ENCODE data around the gene ITFG1. TPM values are rescaled to one million over a fixed set of nuclear protein-coding genes. Genes with fewer than 3 reads are reported as not detected.

The ITFG1 gene
- polyA plus RNA-seq, 3 donors, result 28.9 to 62.5 (median 35.3) TPM

GRCh38 chr16:47247690-47248089 lies 213.2 kb downstream of the ITFG1 start:
- no peak overlapping the region for H3K9ac ChIP-seq (ENCODE audit: insufficient read depth, low read length, poor library complexity, severe bottlenecking)
- Mint-ChIP-seq H3K27me3 (ENCODE audit: low read depth in 3 of 3) (no peaks in the 10 kb centered on the region), H3K9me3 (no peaks in the 10 kb centered on the region), H3K4me3 (no peak overlapping the region), H3K27ac (no peak overlapping the region), H3K4me1 (no peaks in the 10 kb centered on the region), H3K36me3 (peaks cover 22 to 27% of the 10 kb centered on the region in 2 donors)
- DNase-seq, result no peak
- H3K36me3 ChIP-seq (replicated peaks in 1 of 2; ENCODE audit: control insufficient read depth in 1 of 2, insufficient read depth in 2 of 2, low read length in 2 of 2), result peaks cover 5 to 22% of the 10 kb centered on the region in 2 donors
- H3K79me2 ChIP-seq (ENCODE audit: insufficient read depth, low read length), result no peaks in the 10 kb centered on the region
- no peaks in the 10 kb centered on the region for H4K20me1 ChIP-seq (ENCODE audit: insufficient read depth, low read length)
- H3K4me1 ChIP-seq (ENCODE audit: control insufficient read depth in 1 of 2, insufficient read depth in 2 of 2, low read length in 2 of 2), result no peaks in the 10 kb centered on the region
- no peak overlapping the region for H3K27ac ChIP-seq (ENCODE audit: low read depth in 1 of 2, low read length in 2 of 2)
- H2AFZ ChIP-seq (ENCODE audit: insufficient read depth, low read depth, low read length, poor library complexity, severe bottlenecking), result no peak overlapping the region
- H3K4me3 ChIP-seq (replicated peaks in 1 of 3; ENCODE audit: low read depth in 2 of 3, low read length in 3 of 3), result no peak overlapping the region
- no peaks in the 10 kb centered on the region for H3K9me3 ChIP-seq (replicated peaks in 1 of 2; ENCODE audit: control insufficient read depth in 1 of 2, insufficient read depth in 1 of 2, low read length in 2 of 2)
- H3K4me2 ChIP-seq (replicated peaks; ENCODE audit: extremely low read depth, low read length, poor library complexity, severe bottlenecking), result no peak overlapping the region
- WGBS (ENCODE audit: insufficient coverage), result 100% methylated on average over 1 of the region's 3 CpGs
- TF ChIP-seq, protein P1, sequence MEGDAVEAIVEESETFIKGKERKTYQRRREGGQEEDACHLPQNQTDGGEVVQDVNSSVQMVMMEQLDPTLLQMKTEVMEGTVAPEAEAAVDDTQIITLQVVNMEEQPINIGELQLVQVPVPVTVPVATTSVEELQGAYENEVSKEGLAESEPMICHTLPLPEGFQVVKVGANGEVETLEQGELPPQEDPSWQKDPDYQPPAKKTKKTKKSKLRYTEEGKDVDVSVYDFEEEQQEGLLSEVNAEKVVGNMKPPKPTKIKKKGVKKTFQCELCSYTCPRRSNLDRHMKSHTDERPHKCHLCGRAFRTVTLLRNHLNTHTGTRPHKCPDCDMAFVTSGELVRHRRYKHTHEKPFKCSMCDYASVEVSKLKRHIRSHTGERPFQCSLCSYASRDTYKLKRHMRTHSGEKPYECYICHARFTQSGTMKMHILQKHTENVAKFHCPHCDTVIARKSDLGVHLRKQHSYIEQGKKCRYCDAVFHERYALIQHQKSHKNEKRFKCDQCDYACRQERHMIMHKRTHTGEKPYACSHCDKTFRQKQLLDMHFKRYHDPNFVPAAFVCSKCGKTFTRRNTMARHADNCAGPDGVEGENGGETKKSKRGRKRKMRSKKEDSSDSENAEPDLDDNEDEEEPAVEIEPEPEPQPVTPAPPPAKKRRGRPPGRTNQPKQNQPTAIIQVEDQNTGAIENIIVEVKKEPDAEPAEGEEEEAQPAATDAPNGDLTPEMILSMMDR (IDR thresholded peaks at IDR 0.05), result no peak
- intact Hi-C loops (cut with micrococcal nuclease), result no loop called here
- no peaks in the 10 kb centered on the region for H3K27me3 ChIP-seq (ENCODE audit: control insufficient read depth in 2 of 2, insufficient read depth in 2 of 2, low read length in 2 of 2)

- Histone ChIP-seq H3K9ac (ENCODE audit: insufficient read depth, low read length, poor library complexity, severe bottlenecking) (no peak overlapping the region), H3K4me3 (replicated peaks in 1 of 3; ENCODE audit: low read depth in 2 of 3, low read length in 3 of 3) (no peak overlapping the region), H3K4me2 (replicated peaks; ENCODE audit: extremely low read depth, low read length, poor library complexity, severe bottlenecking) (no peak overlapping the region), H3K79me2 (ENCODE audit: insufficient read depth, low read length) (no peaks in the 10 kb centered on the region), H3K27ac (ENCODE audit: low read depth in 1 of 2, low read length in 2 of 2) (no peak overlapping the region), H4K20me1 (ENCODE audit: insufficient read depth, low read length) (no peaks in the 10 kb centered on the region), H3K4me1 (ENCODE audit: control insufficient read depth in 1 of 2, insufficient read depth in 2 of 2, low read length in 2 of 2) (no peaks in the 10 kb centered on the region), H3K27me3 (ENCODE audit: control insufficient read depth in 2 of 2, insufficient read depth in 2 of 2, low read length in 2 of 2) (no peaks in the 10 kb centered on the region), H3K36me3 (replicated peaks in 1 of 2; ENCODE audit: control insufficient read depth in 1 of 2, insufficient read depth in 2 of 2, low read length in 2 of 2) (peaks cover 0 to 23% of the 10 kb centered on the region in 2 donors), H3K9me3 (replicated peaks in 1 of 2; ENCODE audit: control insufficient read depth in 1 of 2, insufficient read depth in 1 of 2, low read length in 2 of 2) (no peaks in the 10 kb centered on the region), H2AFZ (ENCODE audit: insufficient read depth, low read depth, low read length, poor library complexity, severe bottlenecking) (no peak overlapping the region)
- Mint-ChIP-seq H3K27me3 (ENCODE audit: low read depth in 3 of 3) (no peaks in the 10 kb centered on the region), H3K27ac (no peak overlapping the region), H3K4me1 (no peaks in the 10 kb centered on the region), H3K36me3 (peaks cover 21 to 37% of the 10 kb centered on the region in 2 donors), H3K4me3 (no peak overlapping the region), H3K9me3 (peaks cover 0 to 3% (median 0%) of the 10 kb centered on the region in 7 donors)
- DNase-seq, result no peak
- TF ChIP-seq, protein P1 (IDR thresholded peaks at IDR 0.05), result no peak
- intact Hi-C loops (cut with micrococcal nuclease), result no loop called here
- 80% methylated on average over 1 of the region's 4 CpGs for WGBS (ENCODE audit: insufficient coverage)
Measured at GRCh38 chr16:47244206-47244605, 216.7 kb downstream of the ITFG1 start.

All from CD14-positive monocyte (primary cell).